ENCODE measurements around the gene GPANK1.

Gene GPANK1

DNA sequence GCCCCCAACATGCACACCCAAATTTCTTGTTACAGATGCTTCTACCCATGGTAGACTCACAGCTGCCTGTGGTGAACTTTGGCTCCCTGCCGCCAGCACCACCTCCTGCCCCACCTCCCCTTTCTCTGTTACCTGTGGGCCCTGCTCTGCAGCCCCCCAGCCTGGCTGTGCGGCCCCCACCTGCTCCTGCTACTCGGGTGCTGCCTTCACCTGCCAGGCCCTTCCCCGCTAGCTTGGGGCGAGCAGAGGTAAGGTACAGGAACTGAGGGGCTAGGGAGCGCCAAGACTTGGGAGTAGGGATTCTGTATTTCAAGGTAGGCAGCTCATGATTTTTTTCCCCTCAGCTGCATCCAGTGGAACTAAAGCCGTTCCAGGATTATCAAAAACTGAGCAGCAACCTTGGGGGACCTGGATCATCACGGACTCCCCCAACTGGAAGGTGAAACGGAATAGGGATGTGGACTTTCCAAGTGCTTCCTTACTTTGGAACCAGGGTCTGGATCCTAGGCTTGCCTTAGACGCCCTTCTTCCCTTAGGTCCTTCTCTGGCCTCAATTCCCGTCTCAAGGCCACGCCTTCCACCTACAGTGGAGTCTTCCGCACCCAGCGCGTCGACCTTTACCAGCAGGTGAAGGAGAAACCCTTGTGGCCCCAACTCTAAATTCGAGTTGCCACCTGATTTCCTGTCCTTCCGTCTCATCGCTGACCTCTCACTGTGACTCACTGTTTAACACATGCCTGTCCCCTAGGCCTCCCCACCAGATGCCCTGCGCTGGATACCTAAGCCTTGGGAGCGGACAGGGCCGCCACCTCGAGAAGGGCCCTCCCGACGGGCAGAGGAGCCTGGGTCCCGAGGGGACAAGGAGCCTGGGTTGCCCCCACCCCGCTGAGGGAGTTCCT lies 27.9 kb downstream of the GPANK1 start:
- peaks cover 97% of the 10 kb centered on the region for H3K36me3 ChIP-seq (ENCODE audit: insufficient read depth, low read length)
- no peak overlapping the region for H2AFZ ChIP-seq (ENCODE audit: low read depth, low read length)
- no peaks in the 10 kb centered on the region for H3K9me3 ChIP-seq (ENCODE audit: low read length)
- no peak overlapping the region for H3K4me3 ChIP-seq (ENCODE audit: low read length)
- no peaks in the 10 kb centered on the region for H3K27me3 ChIP-seq (ENCODE audit: insufficient read depth, low read length)
- no peaks in the 10 kb centered on the region for H3K4me1 ChIP-seq (ENCODE audit: insufficient read depth, low read length)

GRCh38 chr6:31634969-31635575 lies 29.7 kb downstream of the GPANK1 start:
- H3K27me3 ChIP-seq (ENCODE audit: insufficient read depth, low read length), result no peaks in the 10 kb centered on the region
- no peaks in the 10 kb centered on the region for H3K9me3 ChIP-seq (ENCODE audit: low read length)
- no peak overlapping the region for H2AFZ ChIP-seq (ENCODE audit: low read depth, low read length)
- H3K4me1 ChIP-seq (ENCODE audit: insufficient read depth, low read length), result no peaks in the 10 kb centered on the region
- peaks cover 97% of the 10 kb centered on the region for H3K36me3 ChIP-seq (ENCODE audit: insufficient read depth, low read length)
- no peak overlapping the region for H3K4me3 ChIP-seq (ENCODE audit: low read length)

DNA sequence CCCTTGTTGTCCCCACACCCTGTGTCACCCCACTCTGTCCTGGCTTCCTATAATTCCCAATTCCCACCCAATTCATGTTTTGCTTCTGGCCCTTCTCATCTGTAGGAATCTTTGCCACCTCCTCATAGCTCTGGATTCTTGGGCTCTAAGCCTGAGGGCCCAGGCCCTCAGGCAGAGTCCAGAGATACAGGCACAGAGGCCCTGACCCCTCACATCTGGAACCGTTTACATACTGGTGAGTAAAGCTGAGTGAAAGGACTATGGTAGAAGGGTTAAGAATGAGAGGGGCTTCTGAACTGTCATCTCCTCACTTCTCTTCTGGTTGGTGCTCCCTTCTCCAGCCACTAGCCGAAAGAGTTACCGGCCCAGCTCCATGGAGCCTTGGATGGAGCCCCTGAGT lies 30.7 kb downstream of the GPANK1 start:
- H3K4me3 ChIP-seq (ENCODE audit: low read length), result no peak overlapping the region
- H3K27me3 ChIP-seq (ENCODE audit: insufficient read depth, low read length), result no peaks in the 10 kb centered on the region
- no peaks in the 10 kb centered on the region for H3K9me3 ChIP-seq (ENCODE audit: low read length)
- no peaks in the 10 kb centered on the region for H3K4me1 ChIP-seq (ENCODE audit: insufficient read depth, low read length)
- no peak overlapping the region for H2AFZ ChIP-seq (ENCODE audit: low read depth, low read length)
- H3K36me3 ChIP-seq (ENCODE audit: insufficient read depth, low read length), result peaks cover 96% of the 10 kb centered on the region

DNA sequence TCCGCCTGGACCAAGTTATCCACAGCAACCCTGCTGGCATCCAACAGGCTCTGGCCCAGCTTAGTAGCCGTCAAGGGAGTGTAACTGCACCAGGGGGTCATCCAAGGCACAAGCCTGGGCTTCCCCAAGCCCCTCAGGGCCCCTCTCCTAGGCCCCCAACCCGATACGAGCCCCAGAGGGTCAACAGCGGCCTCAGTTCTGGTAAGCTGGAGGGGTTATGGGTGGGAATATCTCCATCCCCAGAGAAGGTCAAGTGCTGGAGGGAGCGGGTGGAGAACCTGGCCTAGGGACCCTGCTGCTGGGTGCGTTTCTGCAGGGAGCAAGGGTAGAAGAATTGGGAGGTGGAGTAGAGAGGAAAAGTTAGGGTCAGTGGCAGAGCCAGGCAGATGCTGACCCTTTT lies 31.4 kb downstream of the GPANK1 start:
- Histone ChIP-seq H3K4me1 (ENCODE audit: insufficient read depth, low read length) (no peaks in the 10 kb centered on the region), H2AFZ (ENCODE audit: low read depth, low read length) (no peak overlapping the region), H3K9me3 (ENCODE audit: low read length) (no peaks in the 10 kb centered on the region), H3K27me3 (ENCODE audit: insufficient read depth, low read length) (no peaks in the 10 kb centered on the region), H3K36me3 (ENCODE audit: insufficient read depth, low read length) (peaks cover 97% of the 10 kb centered on the region), H3K4me3 (ENCODE audit: low read length) (no peak overlapping the region)

- no peaks in the 10 kb centered on the region for H3K4me1 ChIP-seq (ENCODE audit: insufficient read depth, low read length)
Observed at GRCh38 chr6:31632279-31632946, 32.4 kb downstream of the GPANK1 start.

GRCh38 chr6:31631681-31632278 lies 33.0 kb downstream of the GPANK1 start:
- Histone ChIP-seq H3K4me1 (ENCODE audit: insufficient read depth, low read length) (no peaks in the 10 kb centered on the region), H3K4me3 (ENCODE audit: low read length) (no peak overlapping the region), H2AFZ (ENCODE audit: low read depth, low read length) (no peak overlapping the region), H3K36me3 (ENCODE audit: insufficient read depth, low read length) (peaks cover 98% of the 10 kb centered on the region), H3K9me3 (ENCODE audit: low read length) (no peaks in the 10 kb centered on the region), H3K27me3 (ENCODE audit: insufficient read depth, low read length) (no peaks in the 10 kb centered on the region)

More at GRCh38 chr6:31632279-31632946, 32.4 kb downstream of the GPANK1 start:
- no peak overlapping the region for H2AFZ ChIP-seq (ENCODE audit: low read depth, low read length)
- H3K36me3 ChIP-seq (ENCODE audit: insufficient read depth, low read length), result peaks cover 98% of the 10 kb centered on the region
- no peak overlapping the region for H3K4me3 ChIP-seq (ENCODE audit: low read length)
- H3K9me3 ChIP-seq (ENCODE audit: low read length), result no peaks in the 10 kb centered on the region
- H3K27me3 ChIP-seq (ENCODE audit: insufficient read depth, low read length), result no peaks in the 10 kb centered on the region

DNA sequence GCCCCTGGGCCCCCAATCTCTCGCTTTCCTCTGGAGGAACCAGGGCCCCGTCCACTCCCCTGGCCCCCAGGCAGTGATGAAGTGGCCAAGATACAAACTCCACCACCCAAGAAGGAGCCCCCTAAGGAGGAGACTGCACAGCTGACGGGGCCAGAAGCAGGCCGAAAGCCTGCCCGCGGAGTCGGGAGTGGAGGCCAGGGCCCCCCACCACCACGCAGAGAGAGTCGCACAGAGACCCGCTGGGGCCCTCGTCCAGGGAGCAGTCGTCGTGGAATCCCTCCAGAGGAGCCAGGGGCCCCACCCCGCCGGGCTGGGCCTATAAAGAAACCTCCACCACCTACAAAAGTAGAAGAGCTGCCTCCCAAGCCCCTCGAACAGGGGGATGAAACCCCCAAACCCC lies 33.6 kb downstream of the GPANK1 start:
- H3K4me1 ChIP-seq (ENCODE audit: insufficient read depth, low read length), result no peaks in the 10 kb centered on the region
- no peaks in the 10 kb centered on the region for H3K9me3 ChIP-seq (ENCODE audit: low read length)
- H3K4me3 ChIP-seq (ENCODE audit: low read length), result no peak overlapping the region
- H3K36me3 ChIP-seq (ENCODE audit: insufficient read depth, low read length), result peaks cover 98% of the 10 kb centered on the region
- no peaks in the 10 kb centered on the region for H3K27me3 ChIP-seq (ENCODE audit: insufficient read depth, low read length)
- no peak overlapping the region for H2AFZ ChIP-seq (ENCODE audit: low read depth, low read length)

DNA sequence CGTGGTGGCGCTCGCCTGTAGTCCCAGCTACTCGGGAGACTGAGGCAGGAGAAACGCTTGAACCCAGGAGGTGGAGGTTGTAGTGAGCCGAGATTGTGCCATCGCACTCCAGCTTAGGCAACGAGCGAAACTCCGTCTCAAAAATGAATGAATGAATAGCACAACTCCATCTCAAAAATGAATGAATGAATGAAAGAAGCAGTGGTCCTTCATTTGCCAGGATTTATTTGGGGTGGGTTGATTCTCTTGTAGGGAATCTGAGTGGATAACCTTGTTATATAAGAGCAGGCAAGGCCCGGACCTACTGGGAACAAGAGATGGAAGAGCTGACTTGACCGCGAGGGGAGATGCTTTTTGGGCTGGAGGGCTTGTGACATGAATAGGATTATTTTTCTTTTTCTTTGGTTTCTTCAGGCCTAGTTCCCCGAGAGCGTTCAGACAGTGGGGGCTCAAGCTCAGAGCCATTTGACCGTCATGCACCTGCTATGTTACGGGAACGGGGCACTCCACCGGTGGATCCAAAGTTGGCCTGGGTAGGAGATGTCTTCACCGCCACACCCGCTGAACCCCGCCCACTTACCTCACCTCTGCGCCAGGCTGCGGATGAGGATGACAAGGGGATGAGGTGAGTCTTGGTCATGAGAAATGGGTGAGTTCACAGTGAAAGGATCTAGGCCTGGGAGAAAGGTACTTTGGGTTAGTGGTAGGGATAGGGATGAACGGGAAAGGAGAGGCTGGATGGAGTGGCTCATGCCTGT lies 34.4 kb downstream of the GPANK1 start:
- no peaks in the 10 kb centered on the region for H3K9me3 ChIP-seq (ENCODE audit: low read length)
- H3K4me1 ChIP-seq (ENCODE audit: insufficient read depth, low read length), result no peaks in the 10 kb centered on the region
- H2AFZ ChIP-seq (ENCODE audit: low read depth, low read length), result no peak overlapping the region
- H3K4me3 ChIP-seq (ENCODE audit: low read length), result no peak overlapping the region
- H3K36me3 ChIP-seq (ENCODE audit: insufficient read depth, low read length), result peaks cover 98% of the 10 kb centered on the region
- H3K27me3 ChIP-seq (ENCODE audit: insufficient read depth, low read length), result no peaks in the 10 kb centered on the region

DNA sequence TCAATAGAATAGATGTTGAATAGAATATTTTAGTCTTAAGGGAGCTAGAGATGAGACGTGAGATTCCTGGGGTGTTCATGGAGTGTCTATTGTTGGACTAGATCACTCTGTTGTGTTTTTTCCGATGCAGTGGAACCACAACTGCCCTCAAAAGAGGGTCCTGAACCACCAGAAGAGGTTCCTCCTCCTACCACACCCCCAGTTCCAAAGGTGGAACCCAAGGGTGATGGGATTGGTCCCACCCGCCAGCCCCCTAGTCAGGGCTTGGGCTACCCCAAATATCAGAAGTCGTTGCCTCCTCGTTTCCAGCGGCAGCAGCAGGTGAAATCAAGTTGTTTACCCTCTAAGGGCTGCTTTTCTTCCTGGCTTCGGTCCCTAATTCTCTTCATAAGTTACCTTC lies 35.8 kb downstream of the GPANK1 start:
- Histone ChIP-seq H2AFZ (ENCODE audit: low read depth, low read length) (no peak overlapping the region), H3K27me3 (ENCODE audit: insufficient read depth, low read length) (no peaks in the 10 kb centered on the region), H3K4me1 (ENCODE audit: insufficient read depth, low read length) (no peaks in the 10 kb centered on the region), H3K36me3 (ENCODE audit: insufficient read depth, low read length) (peaks cover 97% of the 10 kb centered on the region), H3K9me3 (ENCODE audit: low read length) (no peaks in the 10 kb centered on the region), H3K4me3 (ENCODE audit: low read length) (no peak overlapping the region)

DNA sequence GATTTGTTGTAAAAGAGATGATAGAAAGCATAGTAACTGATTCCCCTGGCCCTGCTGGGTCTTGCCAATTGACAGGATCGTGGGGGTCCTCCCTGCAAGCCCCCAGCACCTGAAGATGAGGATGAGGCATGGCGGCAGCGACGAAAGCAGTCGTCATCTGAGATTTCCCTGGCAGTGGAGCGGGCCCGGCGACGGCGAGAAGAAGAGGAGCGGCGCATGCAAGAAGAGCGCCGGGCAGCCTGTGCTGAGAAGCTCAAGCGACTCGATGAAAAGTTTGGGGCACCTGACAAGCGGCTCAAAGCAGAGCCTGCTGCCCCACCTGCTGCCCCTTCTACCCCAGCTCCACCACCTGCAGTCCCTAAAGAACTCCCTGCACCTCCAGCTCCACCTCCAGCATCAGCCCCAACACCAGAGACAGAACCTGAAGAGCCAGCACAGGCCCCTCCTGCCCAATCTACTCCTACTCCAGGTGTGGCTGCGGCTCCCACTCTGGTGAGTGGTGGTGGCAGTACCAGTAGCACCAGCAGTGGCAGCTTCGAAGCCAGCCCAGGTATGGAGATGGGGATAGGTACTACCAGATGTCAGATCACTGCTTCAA lies 37.0 kb downstream of the GPANK1 start:
- Histone ChIP-seq H2AFZ (ENCODE audit: low read depth, low read length) (no peak overlapping the region), H3K36me3 (ENCODE audit: insufficient read depth, low read length) (peaks cover 96% of the 10 kb centered on the region)

GRCh38 chr6:31626952-31627351 lies 37.8 kb downstream of the GPANK1 start:
- Histone ChIP-seq H3K4me3 (ENCODE audit: low read length) (no peak overlapping the region), H3K9me3 (ENCODE audit: low read length) (no peaks in the 10 kb centered on the region), H3K4me1 (ENCODE audit: insufficient read depth, low read length) (peaks cover 10% of the 10 kb centered on the region), H3K36me3 (ENCODE audit: insufficient read depth, low read length) (peaks cover 95% of the 10 kb centered on the region), H3K27me3 (ENCODE audit: insufficient read depth, low read length) (no peaks in the 10 kb centered on the region), H2AFZ (ENCODE audit: low read depth, low read length) (no peak overlapping the region)

More for the DNA sequence above, 37.0 kb downstream of the GPANK1 start:
- Histone ChIP-seq H3K27me3 (ENCODE audit: insufficient read depth, low read length) (no peaks in the 10 kb centered on the region), H3K4me3 (ENCODE audit: low read length) (no peak overlapping the region), H3K4me1 (ENCODE audit: insufficient read depth, low read length) (peaks cover 3% of the 10 kb centered on the region), H3K9me3 (ENCODE audit: low read length) (no peaks in the 10 kb centered on the region)

GRCh38 chr6:31624070-31624469 lies 40.7 kb downstream of the GPANK1 start:
- no peak overlapping the region for H2AFZ ChIP-seq (ENCODE audit: low read depth, low read length)
- H3K36me3 ChIP-seq (ENCODE audit: insufficient read depth, low read length), result peaks cover 68% of the 10 kb centered on the region
- H3K4me1 ChIP-seq (ENCODE audit: insufficient read depth, low read length), result peaks cover 18% of the 10 kb centered on the region
- H3K27me3 ChIP-seq (ENCODE audit: insufficient read depth, low read length), result no peaks in the 10 kb centered on the region
- no peaks in the 10 kb centered on the region for H3K9me3 ChIP-seq (ENCODE audit: low read length)
- no peak overlapping the region for H3K4me3 ChIP-seq (ENCODE audit: low read length)

Measured in neuron (in vitro differentiated cells).